SW480 (cell line): ENCODE measurements around the gene PCDHGA9.
"Not testable (repeated sequence)": the region's sequence is repeated elsewhere in the genome, so short reads cannot be mapped to it uniquely, and the experiment has no call there.

Experiments used
- DNase-seq: peaks from one replicate; pipeline ENCODE4 v3.0.0-alpha.2; 2016; ENCODE audit warnings: low spot score

PCDHGA9 gene

DNA sequence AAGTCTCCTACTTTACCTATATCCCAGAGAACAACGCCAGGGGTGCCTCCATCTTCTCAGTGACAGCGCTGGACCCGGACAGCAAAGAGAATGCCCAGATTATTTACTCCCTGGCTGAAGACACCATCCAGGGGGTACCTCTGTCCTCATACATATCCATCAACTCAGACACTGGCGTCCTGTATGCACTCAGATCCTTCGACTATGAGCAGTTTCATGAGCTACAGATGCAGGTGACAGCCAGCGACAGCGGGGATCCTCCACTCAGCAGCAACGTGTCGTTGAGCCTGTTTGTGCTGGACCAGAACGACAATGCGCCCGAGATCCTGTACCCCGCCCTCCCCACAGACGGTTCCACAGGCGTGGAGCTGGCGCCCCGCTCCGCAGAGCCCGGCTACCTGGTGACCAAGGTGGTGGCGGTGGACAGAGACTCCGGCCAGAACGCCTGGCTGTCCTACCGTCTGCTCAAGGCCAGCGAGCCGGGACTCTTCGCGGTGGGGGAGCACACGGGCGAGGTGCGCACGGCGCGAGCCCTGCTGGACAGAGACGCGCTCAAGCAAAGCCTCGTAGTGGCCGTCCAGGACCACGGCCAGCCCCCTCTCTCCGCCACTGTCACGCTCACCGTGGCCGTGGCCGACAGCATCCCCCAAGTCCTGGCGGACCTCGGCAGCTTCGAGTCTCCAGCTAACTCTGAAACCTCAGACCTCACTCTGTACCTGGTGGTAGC, 12.1 kb downstream of the PCDHGA9 start:
- DNase-seq, result not testable (repeated sequence)

- not testable (repeated sequence) for DNase-seq
Measured at GRCh38 chr5:141415275-141415618, 12.7 kb downstream of the PCDHGA9 start.

DNA sequence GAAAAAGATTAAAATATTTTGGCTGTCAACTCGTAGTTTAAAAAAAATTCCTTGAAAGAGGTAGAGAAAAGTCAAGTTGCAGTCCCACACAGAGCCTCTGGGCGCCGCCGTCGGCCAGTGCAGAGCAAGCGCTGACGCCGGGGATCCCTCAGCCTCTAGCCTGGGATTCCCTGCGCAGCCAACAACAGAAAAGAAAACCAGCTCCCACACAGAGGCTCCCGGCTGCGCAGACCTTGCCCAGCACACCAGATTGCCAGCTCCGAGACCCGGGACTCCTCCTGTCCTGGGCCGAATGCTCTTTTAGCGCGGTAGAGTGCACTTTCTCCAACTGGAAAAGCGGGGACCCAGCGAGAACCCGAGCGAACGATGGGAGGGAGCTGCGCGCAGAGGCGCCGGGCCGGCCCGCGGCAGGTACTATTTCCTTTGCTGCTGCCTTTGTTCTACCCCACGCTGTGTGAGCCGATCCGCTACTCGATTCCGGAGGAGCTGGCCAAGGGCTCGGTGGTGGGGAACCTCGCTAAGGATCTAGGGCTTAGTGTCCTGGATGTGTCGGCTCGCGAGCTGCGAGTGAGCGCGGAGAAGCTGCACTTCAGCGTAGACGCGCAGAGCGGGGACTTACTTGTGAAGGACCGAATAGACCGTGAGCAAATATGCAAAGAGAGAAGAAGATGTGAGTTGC, 15.1 kb downstream of the PCDHGA9 start, which contains the start of gene PCDHGB7:
Gene PCDHGB7, plus strand, starts transcription at position 184 of the 679 bp plus-strand sequence. Its CDS starts 183 bp downstream, at position 367.
- DNase-seq, result peak; percentile 42

DNA sequence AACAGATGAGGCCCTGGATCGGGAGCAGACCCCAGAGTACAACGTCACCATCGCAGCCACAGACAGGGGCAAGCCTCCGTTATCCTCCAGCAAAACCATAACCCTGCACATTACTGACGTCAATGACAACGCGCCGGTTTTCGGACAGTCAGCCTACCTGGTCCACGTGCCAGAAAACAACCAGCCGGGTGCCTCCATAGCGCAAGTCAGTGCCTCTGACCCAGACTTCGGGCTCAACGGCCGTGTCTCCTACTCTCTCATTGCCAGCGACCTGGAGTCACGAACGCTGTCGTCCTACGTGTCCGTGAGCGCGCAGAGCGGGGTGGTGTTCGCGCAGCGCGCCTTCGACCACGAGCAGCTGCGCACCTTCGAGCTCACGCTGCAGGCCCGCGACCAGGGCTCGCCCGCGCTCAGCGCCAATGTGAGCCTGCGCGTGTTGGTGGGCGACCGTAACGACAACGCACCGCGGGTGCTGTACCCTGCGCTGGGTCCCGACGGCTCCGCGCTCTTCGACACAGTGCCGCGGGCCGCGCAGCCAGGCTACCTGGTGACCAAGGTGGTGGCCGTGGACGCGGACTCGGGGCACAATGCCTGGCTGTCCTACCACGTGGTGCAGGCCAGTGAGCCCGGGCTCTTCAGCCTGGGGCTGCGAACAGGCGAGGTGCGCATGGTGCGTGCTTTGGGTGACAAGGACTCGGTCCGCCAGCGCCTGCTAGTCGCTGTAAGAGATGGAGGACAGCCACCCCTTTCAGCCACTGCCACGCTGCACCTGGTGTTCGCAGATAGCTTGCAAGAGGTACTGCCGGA, 16.7 kb downstream of the PCDHGA9 start:
- no peak for DNase-seq

DNA sequence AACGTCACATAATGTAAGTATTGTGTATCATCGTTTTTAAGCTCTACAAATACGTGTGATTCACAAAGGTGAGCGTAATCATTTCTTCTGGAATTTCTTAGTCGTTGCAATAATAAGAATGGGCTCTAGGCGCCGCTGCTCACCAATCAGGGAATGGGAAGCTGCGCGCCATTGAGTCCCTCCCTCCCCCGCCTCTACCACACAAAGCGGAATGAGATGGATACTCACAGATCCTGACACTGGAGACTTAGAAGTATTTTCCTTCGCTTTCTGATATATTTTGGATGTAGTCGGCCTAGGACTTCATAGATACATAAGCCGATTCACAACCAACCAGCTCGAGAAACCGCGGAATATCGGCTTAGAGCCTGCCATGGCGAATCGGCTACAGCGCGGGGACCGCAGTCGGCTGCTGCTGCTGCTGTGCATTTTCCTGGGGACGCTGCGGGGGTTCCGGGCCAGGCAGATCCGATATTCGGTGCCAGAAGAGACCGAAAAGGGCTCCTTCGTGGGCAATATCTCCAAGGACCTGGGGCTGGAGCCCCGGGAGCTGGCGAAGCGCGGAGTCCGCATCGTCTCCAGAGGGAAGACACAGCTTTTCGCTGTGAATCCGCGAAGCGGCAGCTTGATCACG, 18.4 kb downstream of the PCDHGA9 start, which contains the start of gene PCDHGA11:
Gene PCDHGA11, plus strand, starts transcription at position 197 of the 634 bp plus-strand sequence. Its CDS starts 177 bp downstream, at position 374.
- DNase-seq, result no peak

DNA sequence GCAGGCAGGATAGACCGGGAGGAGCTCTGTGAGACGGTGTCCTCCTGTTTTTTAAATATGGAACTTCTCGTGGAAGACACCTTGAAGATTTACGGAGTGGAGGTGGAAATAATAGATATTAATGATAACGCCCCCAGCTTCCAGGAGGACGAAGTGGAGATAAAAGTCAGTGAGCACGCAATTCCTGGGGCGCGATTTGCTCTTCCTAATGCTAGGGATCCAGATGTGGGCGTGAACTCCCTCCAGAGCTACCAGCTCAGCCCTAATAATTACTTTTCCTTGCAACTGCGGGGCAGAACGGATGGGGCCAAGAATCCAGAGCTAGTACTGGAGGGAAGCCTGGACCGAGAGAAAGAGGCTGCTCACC, 18.9 kb downstream of the PCDHGA9 start:
- DNase-seq, result no peak

DNA sequence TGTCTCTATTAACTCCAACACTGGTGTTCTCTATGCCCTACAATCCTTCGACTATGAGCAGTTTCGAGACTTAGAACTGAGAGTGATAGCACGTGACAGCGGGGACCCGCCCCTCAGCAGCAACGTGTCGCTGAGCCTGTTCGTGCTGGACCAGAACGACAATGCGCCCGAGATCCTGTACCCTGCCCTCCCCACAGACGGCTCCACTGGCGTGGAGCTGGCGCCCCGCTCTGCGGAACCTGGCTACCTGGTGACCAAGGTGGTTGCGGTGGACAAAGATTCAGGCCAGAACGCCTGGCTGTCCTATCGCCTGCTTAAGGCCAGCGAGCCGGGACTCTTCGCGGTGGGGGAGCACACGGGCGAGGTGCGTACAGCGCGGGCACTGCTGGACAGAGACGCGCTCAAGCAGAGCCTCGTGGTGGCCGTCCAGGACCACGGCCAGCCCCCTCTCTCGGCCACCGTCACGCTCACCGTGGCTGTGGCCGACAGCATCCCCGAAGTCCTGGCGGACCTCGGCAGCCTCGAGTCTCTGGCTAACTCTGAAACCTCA, 20.2 kb downstream of the PCDHGA9 start:
- DNase-seq, result no peak

DNA sequence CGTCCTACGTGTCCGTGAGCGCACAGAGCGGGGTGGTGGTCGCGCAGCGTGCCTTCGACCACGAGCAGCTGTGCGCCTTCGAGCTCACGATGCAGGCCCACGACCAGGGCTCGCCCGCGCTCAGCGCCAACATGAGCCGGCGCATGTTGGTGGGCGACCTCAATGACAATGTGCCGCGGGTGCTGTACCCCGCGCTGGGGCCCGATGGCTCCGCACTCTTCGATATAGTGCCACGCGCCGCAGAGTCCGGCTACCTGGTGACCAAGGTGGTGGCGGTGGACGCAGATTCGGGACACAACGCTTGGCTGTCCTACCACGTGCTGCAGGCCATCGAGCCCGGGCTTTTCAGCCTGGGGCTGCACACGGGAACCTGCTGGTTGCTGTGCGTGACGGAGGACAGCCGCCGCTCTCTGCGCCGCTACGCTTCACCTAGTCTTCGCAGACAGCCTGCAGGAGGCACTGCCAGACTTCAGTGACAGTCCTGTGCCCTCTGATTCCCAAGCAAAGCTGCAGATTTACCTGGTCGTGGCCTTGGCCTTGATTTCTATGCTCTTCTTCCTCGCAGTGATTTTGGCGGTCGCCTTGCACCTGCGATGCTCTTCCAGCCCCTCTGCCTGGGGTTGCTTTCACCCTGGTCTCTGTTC, 25.3 kb downstream of the PCDHGA9 start:
- DNase-seq, result no peak

GRCh38 chr5:141430332-141431113, 27.9 kb downstream of the PCDHGA9 start, which contains the start of gene PCDHGA12:
PCDHGA12 (plus strand) TSS chr5:141430507; CDS start chr5:141430760, 253 bp downstream.
- DNase-seq, result no peak

DNA sequence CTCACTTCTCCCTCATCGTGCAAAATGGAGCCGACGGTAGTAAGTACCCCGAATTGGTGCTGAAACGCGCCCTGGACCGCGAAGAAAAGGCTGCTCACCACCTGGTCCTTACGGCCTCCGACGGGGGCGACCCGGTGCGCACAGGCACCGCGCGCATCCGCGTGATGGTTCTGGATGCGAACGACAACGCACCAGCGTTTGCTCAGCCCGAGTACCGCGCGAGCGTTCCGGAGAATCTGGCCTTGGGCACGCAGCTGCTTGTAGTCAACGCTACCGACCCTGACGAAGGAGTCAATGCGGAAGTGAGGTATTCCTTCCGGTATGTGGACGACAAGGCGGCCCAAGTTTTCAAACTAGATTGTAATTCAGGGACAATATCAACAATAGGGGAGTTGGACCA, 28.7 kb downstream of the PCDHGA9 start:
- no peak for DNase-seq

DNA sequence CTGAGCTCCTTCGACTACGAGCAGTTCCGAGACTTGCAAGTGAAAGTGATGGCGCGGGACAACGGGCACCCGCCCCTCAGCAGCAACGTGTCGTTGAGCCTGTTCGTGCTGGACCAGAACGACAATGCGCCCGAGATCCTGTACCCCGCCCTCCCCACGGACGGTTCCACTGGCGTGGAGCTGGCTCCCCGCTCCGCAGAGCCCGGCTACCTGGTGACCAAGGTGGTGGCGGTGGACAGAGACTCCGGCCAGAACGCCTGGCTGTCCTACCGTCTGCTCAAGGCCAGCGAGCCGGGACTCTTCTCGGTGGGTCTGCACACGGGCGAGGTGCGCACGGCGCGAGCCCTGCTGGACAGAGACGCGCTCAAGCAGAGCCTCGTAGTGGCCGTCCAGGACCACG, 29.7 kb downstream of the PCDHGA9 start:
- DNase-seq, result not testable (repeated sequence)

DNA sequence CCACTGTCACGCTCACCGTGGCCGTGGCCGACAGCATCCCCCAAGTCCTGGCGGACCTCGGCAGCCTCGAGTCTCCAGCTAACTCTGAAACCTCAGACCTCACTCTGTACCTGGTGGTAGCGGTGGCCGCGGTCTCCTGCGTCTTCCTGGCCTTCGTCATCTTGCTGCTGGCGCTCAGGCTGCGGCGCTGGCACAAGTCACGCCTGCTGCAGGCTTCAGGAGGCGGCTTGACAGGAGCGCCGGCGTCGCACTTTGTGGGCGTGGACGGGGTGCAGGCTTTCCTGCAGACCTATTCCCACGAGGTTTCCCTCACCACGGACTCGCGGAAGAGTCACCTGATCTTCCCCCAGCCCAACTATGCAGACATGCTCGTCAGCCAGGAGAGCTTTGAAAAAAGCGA, 30.1 kb downstream of the PCDHGA9 start:
- DNase-seq, result not testable (repeated sequence)

GRCh38 chr5:141434006-141434405, 31.4 kb downstream of the PCDHGA9 start:
- DNase-seq, result no peak

- no peak for DNase-seq
Measured at GRCh38 chr5:141437221-141437620, 34.6 kb downstream of the PCDHGA9 start.

GRCh38 chr5:141439411-141440141, 37.0 kb downstream of the PCDHGA9 start:
- DNase-seq, result peak; percentile 27

DNA sequence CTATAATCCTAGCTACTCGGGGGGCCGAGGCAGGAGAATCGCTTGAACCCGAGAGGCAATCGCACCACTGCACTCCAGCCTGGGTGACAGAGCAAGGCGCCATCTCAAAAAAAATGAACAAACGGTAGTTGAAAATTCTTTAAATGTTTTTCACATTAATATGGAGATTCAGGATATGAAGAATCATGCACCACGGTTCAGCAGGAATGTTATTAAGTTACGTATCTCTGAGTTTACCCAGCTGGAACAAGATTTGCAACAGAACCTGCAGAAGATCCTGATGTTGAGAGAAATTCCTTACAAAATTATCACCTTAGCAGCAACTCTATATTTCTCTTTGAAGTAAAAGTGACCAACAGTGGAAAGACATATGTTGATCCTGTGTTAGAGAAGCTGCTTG, 37.8 kb downstream of the PCDHGA9 start:
- no peak for DNase-seq

DNA sequence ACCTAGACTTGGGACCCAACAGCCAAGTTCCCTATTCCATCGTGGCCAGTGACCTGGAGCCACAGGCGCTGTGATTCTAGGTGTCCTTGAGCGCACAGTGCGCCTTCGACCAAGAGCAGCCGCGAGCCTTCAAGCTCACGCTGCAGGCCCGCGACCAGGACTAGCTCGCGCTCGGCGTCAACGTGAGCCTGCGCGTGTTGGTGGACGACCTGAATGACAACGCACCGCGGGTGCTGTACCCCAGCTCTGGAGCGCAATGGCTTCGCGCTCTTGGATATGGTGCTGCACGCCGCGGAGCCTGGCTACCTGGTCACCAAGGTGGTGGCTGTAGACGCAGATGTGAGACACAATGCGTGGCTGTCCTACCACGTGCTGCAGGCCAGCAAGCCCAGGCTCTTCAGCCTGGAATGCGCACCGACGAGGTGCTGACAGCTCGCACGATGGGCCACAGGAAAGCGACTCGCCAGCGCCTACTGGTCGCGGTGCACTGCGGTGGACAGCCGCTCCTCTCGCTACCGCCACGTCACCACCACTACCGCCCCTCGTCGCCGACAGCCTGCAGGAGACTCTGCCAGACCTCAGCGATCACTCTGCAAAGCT, 39.1 kb downstream of the PCDHGA9 start:
- DNase-seq, result no peak
